NCI-H187 (cell line): ENCODE measurements around the gene CLCN1.

ENCODE experiments used
- DNase-seq, 2 experiments: peaks; one replicate each; lab custom pipeline; 2025; lab: John Stamatoyannopoulos, UW

Gene CLCN1

DNA sequence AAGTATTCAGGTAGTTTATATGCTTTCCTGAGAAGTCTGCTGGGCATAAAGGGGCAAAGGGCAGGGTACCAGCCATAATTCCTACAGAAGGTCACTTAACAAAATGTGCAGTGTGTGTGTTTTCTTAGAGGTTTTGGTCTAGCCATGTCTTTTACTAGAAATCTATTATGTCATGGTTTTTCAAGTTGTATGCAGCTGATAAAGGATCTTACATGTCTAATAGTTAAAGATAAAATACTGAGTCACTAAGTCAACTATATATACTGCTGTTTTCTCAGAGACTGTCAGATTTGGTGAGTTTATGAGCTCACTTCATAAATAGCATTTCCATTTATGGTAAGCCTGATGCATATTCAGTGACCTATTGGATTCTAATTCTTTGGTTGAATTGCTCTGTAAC lies 20.0 kb upstream of the CLCN1 start:
- DNase-seq, result no peak

DNA sequence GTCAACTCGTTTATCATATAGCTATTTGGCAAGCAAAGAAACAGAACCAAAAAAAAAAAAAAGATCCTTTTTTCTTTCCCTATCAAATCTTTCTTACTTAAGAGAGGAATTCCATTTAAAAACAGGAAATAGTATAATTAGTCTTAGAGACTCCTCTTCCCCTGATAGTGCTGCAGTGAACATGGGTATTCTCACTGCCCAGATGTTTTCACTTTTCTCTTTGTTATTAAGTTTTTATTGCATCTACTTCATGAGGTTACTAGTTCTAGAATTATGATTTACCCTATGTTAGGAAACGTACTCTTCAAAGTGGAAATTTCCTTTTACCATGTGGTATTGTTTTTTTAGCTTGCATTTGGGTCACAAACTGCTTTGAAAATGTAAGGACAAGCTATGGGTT lies 19.2 kb upstream of the CLCN1 start:
- no peak for DNase-seq

DNA sequence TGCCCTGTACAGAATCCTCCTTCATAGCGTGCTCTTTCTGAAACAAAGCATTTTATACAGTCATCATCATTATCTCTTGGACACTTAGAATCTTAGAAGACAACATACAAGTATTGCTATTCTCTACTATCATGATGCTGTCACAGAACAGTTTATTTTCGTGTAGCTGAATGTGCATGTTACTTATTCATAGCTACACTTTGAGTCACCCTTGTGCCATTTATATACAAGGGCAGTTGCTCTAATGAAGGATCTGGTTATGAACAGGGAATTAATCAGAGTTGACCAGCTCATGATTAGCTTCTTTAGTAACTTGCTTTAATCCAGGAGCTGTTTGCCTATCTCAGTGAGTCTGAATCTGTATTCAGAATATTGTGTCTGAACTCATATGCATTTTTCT lies 16.6 kb upstream of the CLCN1 start:
- DNase-seq, result no peak

DNA sequence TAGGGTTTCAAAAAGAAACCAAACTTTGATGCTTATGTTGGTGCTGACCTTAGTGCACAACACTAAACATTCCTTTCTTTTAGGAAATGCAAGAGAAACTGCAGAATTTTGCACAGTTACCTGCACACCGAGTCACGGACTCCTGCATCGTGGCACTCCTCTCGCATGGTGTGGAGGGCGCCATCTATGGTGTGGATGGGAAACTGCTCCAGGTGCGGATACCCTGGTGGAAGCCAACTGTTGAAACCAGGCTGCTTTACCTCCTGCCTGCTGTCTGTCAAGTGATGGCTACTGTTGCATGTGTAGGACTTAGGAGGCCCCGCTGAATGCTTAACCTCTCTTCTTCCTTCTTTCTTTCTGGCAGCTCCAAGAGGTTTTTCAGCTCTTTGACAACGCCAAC lies 16.1 kb upstream of the CLCN1 start:
- no peak for DNase-seq

DNA sequence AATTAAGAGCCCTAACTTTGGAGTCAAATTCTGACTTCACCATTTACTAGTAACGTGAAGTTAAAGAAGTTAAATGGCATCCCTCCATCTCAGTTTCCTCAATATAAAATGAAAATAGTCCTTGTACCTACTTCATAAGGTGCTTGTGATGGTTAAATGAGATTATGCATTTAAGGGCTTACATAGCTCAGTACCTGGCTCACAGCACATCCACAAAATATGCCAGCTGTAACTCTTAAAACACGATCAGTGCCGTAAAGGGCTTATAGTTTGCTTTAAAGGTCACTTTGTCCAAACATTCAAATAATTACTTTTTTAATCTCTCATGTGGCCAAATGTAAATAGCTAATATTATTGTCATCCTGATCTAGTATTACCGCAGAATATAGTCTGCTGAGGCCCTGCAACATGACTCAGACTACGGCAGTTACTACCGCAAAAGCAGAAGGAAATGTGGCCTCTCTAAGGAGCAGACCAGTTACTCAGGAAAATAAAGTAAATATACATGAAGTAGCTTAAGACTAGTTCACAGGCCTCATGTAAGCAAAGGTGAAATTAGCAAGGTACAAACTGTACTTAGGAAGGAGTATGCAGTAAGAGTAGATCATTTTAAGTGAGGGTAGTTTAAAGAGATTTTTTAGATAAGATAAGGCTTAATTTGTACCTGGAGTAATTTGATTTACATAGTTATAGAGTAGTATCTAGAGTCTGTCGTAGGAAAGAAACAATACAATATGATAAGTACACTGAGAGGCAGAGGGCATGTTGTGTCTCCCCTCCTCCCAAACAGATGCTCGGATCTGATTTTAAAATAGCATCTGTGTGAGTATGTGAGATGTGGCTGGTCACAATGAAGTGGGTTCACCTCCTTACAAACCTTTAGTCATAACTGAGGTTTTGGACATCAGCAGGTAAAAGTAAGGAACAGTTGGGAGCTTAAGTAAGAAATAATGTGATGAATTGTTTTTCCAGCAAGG lies 14.7 kb upstream of the CLCN1 start:
- no peak for DNase-seq

DNA sequence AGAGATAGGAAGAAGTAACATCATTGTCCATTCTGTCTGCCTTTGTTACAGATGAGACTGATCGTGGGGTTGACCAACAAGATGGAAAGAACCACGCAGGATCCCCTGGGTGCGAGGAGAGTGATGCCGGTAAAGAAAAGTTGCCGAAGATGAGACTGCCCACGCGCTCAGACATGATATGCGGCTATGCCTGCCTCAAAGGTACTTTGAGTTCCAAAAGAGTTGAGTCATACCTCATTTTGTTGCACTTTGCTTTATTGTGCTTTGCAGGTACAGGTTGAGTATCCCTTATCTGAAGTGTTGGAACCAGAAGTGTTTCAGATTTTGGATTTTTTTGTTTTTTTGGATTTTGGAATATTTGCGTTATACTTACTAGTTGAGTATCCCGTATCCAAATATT lies 12.2 kb upstream of the CLCN1 start:
- DNase-seq, result no peak

DNA sequence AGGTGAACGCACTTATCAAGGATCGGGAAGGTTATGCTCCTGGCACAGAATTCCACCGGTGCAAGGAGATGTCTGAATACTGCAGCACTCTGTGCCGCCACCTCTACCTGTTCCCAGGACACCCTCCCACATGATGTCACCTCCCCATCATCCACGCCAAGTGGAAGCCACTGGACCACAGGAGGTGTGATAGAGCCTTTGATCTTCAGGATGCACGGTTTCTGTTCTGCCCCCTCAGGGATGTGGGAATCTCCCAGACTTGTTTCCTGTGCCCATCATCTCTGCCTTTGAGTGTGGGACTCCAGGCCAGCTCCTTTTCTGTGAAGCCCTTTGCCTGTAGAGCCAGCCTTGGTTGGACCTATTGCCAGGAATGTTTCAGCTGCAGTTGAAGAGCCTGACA lies 11.0 kb upstream of the CLCN1 start:
- no peak for DNase-seq

DNA sequence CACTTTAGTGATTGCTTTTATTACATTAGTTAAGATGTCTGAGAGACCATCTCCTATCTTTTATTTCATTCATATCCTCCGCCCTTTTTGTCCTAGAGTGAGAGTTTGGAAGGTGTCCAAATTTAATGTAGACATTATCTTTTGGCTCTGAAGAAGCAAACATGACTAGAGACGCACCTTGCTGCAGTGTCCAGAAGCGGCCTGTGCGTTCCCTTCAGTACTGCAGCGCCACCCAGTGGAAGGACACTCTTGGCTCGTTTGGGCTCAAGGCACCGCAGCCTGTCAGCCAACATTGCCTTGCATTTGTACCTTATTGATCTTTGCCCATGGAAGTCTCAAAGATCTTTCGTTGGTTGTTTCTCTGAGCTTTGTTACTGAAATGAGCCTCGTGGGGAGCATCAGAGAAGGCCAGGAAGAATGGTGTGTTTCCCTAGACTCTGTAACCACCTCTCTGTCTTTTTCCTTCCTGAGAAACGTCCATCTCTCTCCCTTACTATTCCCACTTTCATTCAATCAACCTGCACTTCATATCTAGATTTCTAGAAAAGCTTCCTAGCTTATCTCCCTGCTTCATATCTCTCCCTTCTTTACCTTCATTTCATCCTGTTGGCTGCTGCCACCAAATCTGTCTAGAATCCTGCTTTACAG lies 10.4 kb upstream of the CLCN1 start:
- no peak for DNase-seq

DNA sequence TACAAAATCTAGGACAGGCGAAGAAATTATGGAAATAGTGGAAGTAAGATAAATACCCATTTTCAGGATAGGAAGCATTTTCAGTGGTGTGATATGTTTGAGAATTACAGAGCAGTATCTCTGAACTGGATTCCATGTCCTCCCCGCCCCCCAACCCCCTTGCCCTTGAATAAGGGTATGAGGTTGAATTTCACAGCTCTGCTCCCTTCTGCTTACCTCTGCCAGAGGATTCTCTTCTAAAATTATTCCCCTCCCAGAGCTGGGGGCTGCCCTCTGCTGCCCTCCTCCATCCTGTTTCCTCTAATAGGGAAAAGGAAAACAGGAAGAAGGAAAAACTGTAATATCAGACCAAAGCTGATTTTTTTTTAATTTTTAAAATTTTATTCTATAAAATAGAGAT lies 7.3 kb upstream of the CLCN1 start:
- no peak for DNase-seq

DNA sequence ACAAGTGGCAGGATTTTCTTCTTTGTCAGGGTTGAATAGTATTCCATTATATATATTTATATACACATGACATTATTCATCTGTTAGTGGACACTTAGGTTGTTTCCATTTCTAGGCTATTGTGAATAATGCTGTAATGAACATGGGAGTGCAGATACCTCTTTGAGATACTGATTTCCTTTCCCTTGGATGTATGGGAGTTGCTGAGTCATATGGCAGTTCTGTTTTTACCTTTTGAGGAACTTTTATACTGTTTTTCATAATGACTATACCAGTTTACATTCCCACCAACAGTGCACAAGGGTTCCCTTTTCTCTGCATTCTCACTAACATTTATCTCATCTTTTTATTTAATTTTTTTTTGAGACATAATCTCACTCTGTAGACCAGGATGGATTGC lies 1.8 kb upstream of the CLCN1 start:
- no peak for DNase-seq

DNA sequence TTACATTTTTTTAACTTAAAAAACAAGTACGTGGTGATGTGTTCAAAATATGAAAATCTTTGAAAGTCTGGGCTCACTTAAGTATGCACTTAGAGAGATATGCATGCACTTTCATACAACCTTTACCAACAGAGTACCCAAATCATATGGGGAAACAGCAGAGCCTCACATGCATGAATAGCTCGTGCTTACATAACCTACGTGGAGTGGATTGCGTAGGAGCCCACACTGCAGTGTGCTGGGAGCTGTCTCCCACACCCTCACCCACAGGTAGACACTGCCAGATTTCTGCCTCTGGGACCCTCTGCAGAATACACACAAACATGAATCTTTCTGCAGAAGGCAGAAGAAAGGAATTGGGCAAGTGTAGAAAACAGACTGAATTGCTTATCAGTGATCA lies 581 bp downstream of the CLCN1 start:
- no peak for DNase-seq

DNA sequence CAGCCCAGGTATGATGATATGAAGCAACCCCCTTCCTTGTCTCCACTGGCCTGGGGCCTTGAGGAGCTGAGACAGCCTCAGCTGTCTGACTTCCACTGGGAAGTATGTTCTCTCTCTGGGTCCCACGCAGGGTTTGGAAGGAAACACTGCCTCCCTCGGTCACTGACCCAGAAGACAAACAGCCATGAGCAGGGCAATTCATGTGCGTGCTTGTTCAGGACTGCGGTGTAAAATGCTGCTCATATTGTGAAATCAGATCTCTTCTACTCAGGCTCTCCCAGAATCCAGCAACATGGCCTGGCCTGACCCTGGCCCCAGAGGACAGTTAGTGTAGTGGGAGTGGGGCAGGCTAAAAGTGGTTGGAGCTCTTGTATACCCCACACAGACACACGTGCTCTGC lies 2.8 kb downstream of the CLCN1 start:
- DNase-seq, result no peak

DNA sequence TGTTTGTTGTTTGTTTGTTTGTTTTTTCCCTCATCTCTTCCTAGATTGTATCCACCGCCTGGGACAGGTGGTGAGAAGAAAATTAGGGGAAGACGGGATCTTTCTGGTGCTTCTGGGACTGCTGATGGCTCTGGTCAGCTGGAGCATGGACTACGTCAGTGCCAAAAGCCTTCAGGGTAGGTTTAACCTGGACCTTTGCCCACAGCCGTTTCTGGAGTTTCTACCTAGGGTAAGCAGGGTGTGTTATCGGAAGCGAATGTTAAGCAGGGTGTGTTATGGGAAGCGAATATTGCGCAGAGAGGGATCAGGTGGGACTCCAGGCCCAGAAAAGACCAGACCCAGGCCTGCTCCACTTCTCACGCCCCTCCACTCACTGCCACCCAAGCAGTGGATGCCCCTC lies 4.7 kb downstream of the CLCN1 start:
- no peak for DNase-seq

DNA sequence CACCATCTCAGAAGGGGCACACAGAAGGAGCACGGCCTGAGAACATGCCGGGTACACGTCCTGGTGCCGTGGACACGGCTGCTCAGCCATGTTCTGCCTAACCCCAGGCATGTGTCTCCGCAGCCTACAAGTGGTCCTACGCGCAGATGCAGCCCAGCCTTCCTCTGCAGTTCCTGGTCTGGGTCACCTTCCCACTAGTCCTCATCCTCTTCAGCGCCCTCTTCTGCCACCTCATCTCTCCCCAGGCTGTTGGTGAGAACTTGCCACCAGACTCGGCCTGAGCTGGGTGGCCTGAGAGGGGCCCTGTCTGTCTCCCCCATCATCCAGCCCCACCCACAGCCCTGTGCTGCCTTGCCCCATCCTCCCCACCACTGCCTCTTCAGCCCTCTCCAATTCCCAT lies 5.3 kb downstream of the CLCN1 start:
- DNase-seq, result no peak

DNA sequence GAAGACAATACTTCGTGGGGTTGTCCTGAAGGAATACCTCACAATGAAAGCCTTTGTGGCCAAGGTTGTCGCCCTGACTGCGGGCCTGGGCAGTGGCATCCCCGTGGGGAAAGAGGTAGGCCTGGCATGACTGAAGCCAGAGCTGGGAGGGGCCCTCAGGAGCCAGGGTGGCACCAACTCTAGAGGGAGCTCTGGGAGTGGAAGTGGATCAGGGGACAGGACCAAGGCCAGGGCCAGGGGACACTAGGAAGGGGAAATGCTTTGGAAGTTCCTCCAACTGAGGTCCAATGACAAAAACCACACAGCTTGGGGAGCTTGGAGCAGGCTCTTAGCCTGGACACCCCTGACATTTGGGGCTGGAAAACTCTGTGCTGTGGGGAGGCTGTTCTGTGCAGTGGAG lies 5.8 kb downstream of the CLCN1 start:
- DNase-seq, result no peak

DNA sequence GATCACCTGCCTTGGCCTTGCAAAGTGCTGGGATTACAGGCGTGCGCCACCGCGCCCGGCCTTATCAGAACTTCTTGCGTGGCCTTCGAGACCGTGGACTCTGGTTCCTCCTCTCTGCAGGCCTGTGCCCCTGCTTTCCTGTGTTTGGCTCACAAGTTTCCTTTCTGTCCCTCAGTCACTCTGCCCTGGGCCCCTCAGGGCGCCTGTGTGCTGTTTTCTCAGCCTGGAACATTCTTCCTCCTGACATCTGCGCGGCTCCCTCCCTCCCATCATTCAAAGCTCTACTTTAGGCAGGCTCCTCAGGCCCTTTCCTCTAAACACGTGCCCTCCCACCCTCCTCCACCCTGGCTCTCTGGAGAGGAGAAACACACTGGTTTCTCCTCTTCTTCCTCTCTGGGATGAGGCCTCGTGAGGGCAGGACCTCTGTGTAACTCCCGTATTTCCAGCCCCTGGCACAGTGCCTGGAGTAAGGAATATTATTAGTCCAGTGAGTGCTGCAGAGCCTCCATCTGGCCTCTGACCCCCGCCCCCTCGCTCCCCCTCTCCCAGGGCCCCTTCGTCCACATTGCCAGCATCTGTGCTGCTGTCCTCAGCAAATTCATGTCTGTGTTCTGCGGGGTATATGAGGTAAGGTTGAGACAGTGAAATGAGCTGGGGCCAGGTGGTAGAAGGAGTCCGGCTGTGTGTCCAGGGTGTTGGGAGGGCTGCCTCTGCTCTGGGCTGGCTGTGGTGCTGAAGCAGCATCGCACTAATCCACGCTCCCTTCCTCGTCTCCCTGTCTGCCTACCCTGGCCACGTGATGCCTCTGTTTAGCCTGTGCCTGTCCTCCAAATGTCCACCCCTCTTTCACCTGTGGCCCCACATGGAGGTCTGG lies 7.1 kb downstream of the CLCN1 start:
- DNase-seq, result no peak

DNA sequence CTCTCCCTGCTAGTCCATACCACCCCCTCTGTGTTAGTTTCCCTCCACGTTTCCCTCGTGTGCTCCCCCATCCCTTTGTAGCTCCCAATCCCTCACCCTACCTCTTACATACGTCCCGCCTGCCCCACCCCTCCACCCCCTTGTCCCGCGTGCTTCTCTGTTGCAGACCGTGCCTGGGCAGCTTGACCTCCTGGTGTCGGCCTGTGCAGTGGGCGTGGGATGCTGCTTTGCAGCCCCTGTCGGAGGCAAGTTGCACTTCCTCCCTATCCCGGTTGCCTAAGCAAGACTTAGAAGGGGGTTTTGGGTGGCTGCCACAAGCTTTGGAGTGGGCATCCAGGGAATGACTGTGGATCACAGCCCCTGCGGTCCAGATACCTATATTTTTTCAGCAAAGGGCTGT lies 7.7 kb downstream of the CLCN1 start:
- DNase-seq, result no peak

DNA sequence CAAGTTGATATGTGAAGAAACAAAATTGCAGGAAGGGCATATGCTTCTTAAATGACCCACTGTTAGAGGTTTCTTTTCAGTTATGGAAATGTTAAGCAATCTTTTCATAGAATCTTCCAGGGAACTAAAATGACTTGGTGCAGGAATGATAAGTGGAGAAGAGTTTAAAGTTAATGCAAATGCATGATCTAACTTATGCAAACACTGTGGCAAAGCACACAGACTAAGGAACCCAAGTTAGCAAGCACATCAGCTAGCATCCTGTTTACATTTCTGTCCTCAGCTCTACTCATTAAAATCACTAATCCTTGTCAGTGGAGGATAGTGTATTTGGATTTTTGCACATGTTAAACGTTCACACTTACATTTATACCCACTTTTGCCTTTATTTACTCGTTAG lies 9.3 kb downstream of the CLCN1 start:
- DNase-seq, result no peak

DNA sequence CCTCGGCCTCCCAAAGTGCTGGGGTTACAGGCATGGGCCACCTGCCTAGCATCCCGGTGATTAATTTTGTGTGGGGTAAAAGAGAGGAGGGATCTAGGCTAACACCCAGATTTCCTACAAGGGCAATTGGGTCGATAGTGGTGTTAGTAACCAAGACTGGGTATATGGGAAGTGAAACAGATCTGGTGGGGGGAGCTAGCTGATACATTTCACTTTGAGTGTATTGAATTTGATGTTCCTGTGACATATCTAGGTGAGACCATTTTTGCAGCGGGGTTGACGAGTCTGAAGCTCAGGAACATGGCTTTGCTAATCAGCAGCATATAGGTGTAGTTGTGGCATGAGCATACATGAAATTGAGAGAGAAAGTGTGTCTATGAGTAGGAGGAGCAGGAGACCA lies 12.0 kb downstream of the CLCN1 start:
- DNase-seq, result no peak

DNA sequence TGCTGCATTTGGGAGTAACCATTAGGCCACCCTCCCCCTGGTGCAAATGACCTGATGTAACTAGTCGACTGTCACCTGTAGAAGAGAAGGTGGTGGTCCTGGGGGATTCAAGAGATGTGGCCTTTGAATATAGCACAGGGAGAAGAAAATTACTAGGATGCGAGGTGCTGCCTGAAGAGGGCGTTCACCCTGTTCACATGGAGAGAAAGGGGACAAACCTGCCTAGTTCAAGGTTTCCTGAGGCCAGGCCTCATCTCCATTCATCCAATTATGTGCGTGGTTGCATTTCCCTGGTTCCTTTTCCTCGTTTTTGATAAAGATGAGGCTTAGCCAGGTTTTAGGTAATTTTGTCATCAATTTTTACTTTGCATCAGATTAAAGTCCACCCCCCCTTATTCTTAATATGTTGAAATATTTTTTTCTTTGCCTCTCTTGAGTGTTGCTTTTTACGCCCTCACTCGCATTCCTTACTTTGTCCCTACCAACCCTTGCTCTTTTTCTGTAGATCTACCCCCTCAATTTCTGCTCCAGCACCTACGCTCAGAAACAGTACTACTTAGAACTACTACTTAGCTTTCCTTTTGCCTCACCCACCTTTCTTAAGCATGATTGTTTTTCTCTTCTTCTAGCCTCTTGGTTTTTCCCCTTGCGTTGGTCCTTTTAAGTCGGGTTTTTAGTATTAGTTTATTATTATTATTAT lies 13.7 kb downstream of the CLCN1 start:
- no peak for DNase-seq

DNA sequence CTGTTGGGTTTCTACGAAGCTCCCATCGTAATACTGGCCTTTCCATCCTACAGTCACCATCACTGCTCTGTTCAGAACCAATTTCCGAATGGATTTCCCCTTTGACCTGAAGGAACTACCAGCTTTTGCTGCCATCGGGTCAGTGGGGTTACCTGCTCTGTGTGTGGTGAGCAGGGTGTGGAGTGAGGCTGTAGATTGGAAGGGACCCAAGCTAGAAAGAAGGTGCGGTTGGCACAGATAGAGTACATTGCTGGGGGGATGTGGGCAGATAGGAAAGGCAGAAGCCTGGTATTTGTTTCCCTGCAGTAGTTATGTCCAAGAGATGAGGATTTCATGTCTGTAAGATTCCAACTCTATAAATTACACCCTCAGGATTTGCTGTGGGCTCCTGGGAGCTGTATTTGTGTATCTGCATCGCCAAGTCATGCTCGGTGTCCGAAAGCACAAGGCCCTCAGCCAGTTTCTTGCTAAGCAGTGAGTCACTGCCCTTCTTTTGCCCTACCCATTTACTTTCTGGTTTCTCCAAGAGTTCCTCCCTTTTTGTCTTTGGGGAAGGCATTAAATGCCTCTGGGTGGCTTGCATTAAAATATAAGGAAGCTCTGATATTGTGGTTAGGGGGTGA lies 15.4 kb downstream of the CLCN1 start:
- no peak for DNase-seq

DNA sequence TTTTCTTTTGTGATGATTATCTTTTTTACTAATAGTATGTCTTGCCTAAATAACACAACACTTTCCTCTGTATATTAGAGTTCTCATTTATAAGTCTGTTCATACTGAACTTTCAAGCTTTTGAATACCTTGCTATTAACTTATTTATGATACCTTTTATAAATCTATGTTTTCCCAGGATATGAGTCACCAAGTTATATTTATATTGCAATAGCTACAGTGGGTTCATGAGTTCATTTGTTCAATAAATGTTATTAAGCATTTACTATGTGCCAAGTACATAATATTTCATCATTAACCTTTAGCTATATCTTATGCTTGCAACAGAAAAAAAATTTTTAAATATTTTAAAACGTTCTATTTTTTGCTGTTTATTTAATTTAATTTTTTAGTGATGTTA lies 18.3 kb downstream of the CLCN1 start:
- DNase-seq, result no peak
